Pancreas (tissue), 10 donors: Measurements from ENCODE around the gene PIK3IP1. TPM values are rescaled to one million over a fixed set of nuclear protein-coding genes. Genes with fewer than 3 reads are reported as not detected.
A peak's percentile ranks its signal among the peaks of the same experiment; 100 is the strongest.
"Not testable (repeated sequence)": the region's sequence is repeated elsewhere in the genome, so short reads cannot be mapped to it uniquely, and the experiment has no call there.

Experiments
- ATAC-seq, 4 donors: fragments of 200-7000 bp; cut with Tn5 transposase; one replicate each; pipeline versions ENCODE4 v1.8.0 to v1.9.1; 2020; ENCODE audit warnings: mild to moderate bottlenecking in 4 of 4, moderate library complexity in 4 of 4
- DNase-seq, 6 donors: peaks; one replicate each; pipeline ENCODE4 v3.0.0-alpha.2; 2020
- FAIRE-seq: peaks from 2 replicates; lab custom pipeline; 2012; peaks lifted over from hg19 to GRCh38; lab: Jason Lieb, UNC
- H3K27ac ChIP-seq, 4 donors: fragments of 200-600 bp; sonication (generic); 1 replicate in 3 of 4; 2 replicates in 1 of 4; pipeline versions ENCODE4 v1.5.0 to v1.8.0; 2020
- H3K27me3 ChIP-seq, 4 donors: fragments of 200-600 bp; one replicate each; pipeline ENCODE4 v1.8.0; 2021
- H3K36me3 ChIP-seq, 3 donors: fragments of 200-600 bp; sonication (generic) in 1 of 3; one replicate each; pipeline versions ENCODE4 v1.5.0 to v1.8.0; 2020 to 2021
- H3K4me1 ChIP-seq, 3 donors: fragments of 200-600 bp; one replicate each; pipeline ENCODE4 v1.8.0; 2021
- H3K4me3 ChIP-seq, 4 donors: fragments of 200-600 bp; sonication (generic) in 2 of 4; one replicate each; pipeline versions ENCODE4 v1.5.0 to v1.8.0; 2020 to 2021
- H3K9me3 ChIP-seq, 4 donors: fragments of 200-600 bp; one replicate each; pipeline ENCODE4 v1.8.0; 2021
- WGBS, 2 donors: extraction: QIAGEN DNeasy Blood & Tissue Kit; methylation state at CpG; one replicate each; pipeline ENCODE4 v1.1.7; 2013; 5-methylcytosine and 5-hydroxymethylcytosine counted together
- intact Hi-C, 3 donors: fragments of 100-400 bp; cut with DNase I; formaldehyde crosslinking; loops; one replicate each; pipeline versions ENCODE4 v1.11.1 to v1.14.2; 2022
- polyA plus RNA-seq, 2 donors: library from polyadenylated mRNA; stranded (reverse); fragments of 200-250 nt; gene quantifications; one replicate each; pipeline ENCODE4 v1.2.3, GENCODE V29; 2013
- total RNA-seq, 6 donors: library from RNA; stranded (reverse); fragmentation: NEBNext Ultra II Directional in 4 of 6; extraction: Animal tissue kit (Norgen Biotek cat#: 25700) in 4 of 6; gene quantifications; one replicate each; pipeline versions ENCODE4 v1.2.1 to v1.2.4, GENCODE V29; 2021 to 2023
- TF ChIP-seq, protein P1 (sequence below), 4 donors: fragments of 200-600 bp; sonication (generic) in 3 of 4; IDR thresholded peaks; one replicate each; pipeline versions ENCODE4 v1.5.0 to v1.8.0; 2021; ENCODE audit warnings: antibody characterized with exemption in 4 of 4
- donor health status: healthy with polysubstance abuse.
- donor health status: DM: no; HTN: no; CAD: no; lungs with moderate emphysema.
- donor health status: DM: no; HTN: no; CAD: no.
- donor health status: control.
- donor health status: control.
- donor health status: Bipolar disorder and iron deficiency.
- donor health status: DM: yes; HTN: yes; CAD: no.
- donor health status: DM: no; HTN: no; CAD: no.
- donor health status: DM: no; HTN: no; CAD: no.
- donor health status: DM: yes; HTN: yes; CAD: no.

Gene PIK3IP1
- total and polyA plus RNA-seq, 8 donors, result 2.4 to 24.5 (median 5.7) TPM

DNA sequence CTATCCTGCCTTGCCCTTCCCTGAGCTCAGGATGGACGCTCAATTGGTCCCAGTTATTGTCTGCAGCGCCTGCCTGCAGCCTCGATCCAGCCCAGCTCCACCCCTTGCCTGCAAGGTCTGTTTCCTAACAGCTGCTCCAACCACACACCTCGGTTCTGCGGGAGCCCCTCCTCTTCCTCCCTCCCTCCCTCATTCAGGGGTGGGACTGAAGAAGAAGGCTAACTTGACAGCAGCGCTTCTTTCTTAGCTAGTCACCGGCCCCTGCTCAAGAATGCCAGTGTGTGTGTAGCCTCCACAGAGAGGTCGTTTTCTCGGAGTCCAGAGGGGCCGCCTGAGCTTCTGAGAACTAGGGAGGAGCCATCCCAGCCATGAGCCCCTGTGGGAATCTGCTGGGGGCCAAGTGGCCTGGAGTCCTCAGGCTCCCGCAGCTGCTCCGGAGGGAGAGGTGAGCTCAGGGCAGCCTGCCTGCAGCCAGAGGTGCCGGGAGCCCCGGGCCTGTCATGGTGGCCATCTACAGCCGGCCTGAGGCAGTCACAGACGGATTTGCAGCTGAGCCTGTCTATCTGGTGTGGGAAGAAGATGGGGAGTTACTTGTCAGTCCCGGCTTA is 44.0 kb downstream of the PIK3IP1 start:
- peak; percentile 86 to 92 (median 90) for ATAC-seq
- FAIRE-seq, result no peak

GRCh38 chr22:31247726-31248125 is 44.6 kb downstream of the PIK3IP1 start:
- ATAC-seq (peak in 1 of 4 donors; percentile 2), DNase-seq (no peak), FAIRE-seq (no peak)
- H3K27me3 ChIP-seq, result no peaks in the 10 kb centered on the region
- H3K4me1 ChIP-seq, result peaks cover 21 to 35% (median 33%) of the 10 kb centered on the region in 3 donors
- H3K4me3 ChIP-seq, result peak overlapping the region in 2 of 4 donors; percentile 43 to 54
- no peaks in the 10 kb centered on the region for H3K9me3 ChIP-seq
- TF ChIP-seq, protein P1, sequence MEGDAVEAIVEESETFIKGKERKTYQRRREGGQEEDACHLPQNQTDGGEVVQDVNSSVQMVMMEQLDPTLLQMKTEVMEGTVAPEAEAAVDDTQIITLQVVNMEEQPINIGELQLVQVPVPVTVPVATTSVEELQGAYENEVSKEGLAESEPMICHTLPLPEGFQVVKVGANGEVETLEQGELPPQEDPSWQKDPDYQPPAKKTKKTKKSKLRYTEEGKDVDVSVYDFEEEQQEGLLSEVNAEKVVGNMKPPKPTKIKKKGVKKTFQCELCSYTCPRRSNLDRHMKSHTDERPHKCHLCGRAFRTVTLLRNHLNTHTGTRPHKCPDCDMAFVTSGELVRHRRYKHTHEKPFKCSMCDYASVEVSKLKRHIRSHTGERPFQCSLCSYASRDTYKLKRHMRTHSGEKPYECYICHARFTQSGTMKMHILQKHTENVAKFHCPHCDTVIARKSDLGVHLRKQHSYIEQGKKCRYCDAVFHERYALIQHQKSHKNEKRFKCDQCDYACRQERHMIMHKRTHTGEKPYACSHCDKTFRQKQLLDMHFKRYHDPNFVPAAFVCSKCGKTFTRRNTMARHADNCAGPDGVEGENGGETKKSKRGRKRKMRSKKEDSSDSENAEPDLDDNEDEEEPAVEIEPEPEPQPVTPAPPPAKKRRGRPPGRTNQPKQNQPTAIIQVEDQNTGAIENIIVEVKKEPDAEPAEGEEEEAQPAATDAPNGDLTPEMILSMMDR (IDR thresholded peaks at IDR 0.05), result no peak
- no peak overlapping the region for H3K27ac ChIP-seq
- intact Hi-C loops, result no loop called here
- 78 to 82% methylated on average over 1 of the region's 1 CpG for WGBS, 2 donors
- no peaks in the 10 kb centered on the region for H3K36me3 ChIP-seq

More for the DNA sequence above, 44.0 kb downstream of the PIK3IP1 start:
- peak; percentile 69 to 86 (median 76) for DNase-seq
- Histone ChIP-seq H3K27ac (peak overlapping the region in 2 of 4 donors; percentile 53 to 78), H3K4me1 (peaks cover 27 to 38% (median 36%) of the 10 kb centered on the region in 3 donors), H3K4me3 (peak overlapping the region; percentile 27 to 54 (median 38)), H3K9me3 (no peaks in the 10 kb centered on the region), H3K27me3 (no peaks in the 10 kb centered on the region), H3K36me3 (no peaks in the 10 kb centered on the region)
- TF ChIP-seq, protein P1 (IDR thresholded peaks at IDR 0.05), result no peak
- intact Hi-C loops, result no loop called here
- 30 to 31% methylated on average over 17 of the region's 17 CpGs for WGBS, 2 donors

GRCh38 chr22:31246687-31247086 is 45.6 kb downstream of the PIK3IP1 start:
- no peak for ATAC-seq
- TF ChIP-seq, protein P1 (IDR thresholded peaks at IDR 0.05), result no peak
- H3K27ac ChIP-seq, result no peak overlapping the region
- no peak for FAIRE-seq
- peaks cover 13 to 29% (median 22%) of the 10 kb centered on the region in 3 donors for H3K4me1 ChIP-seq
- H3K36me3 ChIP-seq, result no peaks in the 10 kb centered on the region
- H3K4me3 ChIP-seq, result no peak overlapping the region
- no peaks in the 10 kb centered on the region for H3K27me3 ChIP-seq
- DNase-seq, result no peak
- H3K9me3 ChIP-seq, result no peaks in the 10 kb centered on the region
- 52 to 54% methylated on average over 2 of the region's 2 CpGs for WGBS, 2 donors
- intact Hi-C loops, result no loop called here

- H3K27me3 ChIP-seq, FAIRE-seq, H3K9me3 ChIP-seq, H3K4me3 ChIP-seq, H3K36me3 ChIP-seq, H3K27ac ChIP-seq, ATAC-seq, intact Hi-C loops, DNase-seq: not testable (repeated sequence)
- H3K4me1 ChIP-seq, result peaks cover 9 to 24% (median 16%) of the 10 kb centered on the region in 3 donors
- 93 to 95% methylated on average over 12 of the region's 12 CpGs for WGBS, 2 donors
Measured at GRCh38 chr22:31245998-31246397, 46.3 kb downstream of the PIK3IP1 start.

- H3K27ac ChIP-seq, result no peak overlapping the region
- no peak for FAIRE-seq
- TF ChIP-seq, protein P1 (IDR thresholded peaks at IDR 0.05), result no peak
- H3K27me3 ChIP-seq, result no peaks in the 10 kb centered on the region
- no peaks in the 10 kb centered on the region for H3K9me3 ChIP-seq
- H3K36me3 ChIP-seq, result no peaks in the 10 kb centered on the region
- peaks cover under 1 to 14% (median 7%) of the 10 kb centered on the region in 3 donors for H3K4me1 ChIP-seq
- 69 to 74% methylated on average over 7 of the region's 7 CpGs for WGBS, 2 donors
- intact Hi-C loops, result no loop called here
- no peak overlapping the region for H3K4me3 ChIP-seq
- no peak for DNase-seq
- no peak for ATAC-seq
Measured at GRCh38 chr22:31244943-31245451, 47.3 kb downstream of the PIK3IP1 start.
